ENCODE results near the gene PRDM2. TPM values are rescaled to one million over a fixed set of nuclear protein-coding genes. Genes with fewer than 3 reads are reported as not detected.
"Not testable (repeated sequence)": the region's sequence is repeated elsewhere in the genome, so short reads cannot be mapped to it uniquely, and the experiment has no call there.

The PRDM2 gene
- total and polyA plus RNA-seq, 2 donors (not counting 1 experiment from before 2014, with no cell fraction given): 9.1 to 11.6 TPM

GRCh38 chr1:13682444-13682843 is 17.5 kb upstream of the PRDM2 start:
- H2AFZ ChIP-seq (ENCODE audit: low read length): no peak overlapping the region
- no peak overlapping the region for H3K4me2 ChIP-seq (ENCODE audit: extremely low read depth, insufficient read depth, low read length)
- H3K9ac ChIP-seq (ENCODE audit: insufficient read depth, low read length): no peak overlapping the region
- no peaks in the 10 kb centered on the region for H3K27me3 ChIP-seq (ENCODE audit: control insufficient read depth, insufficient read depth, low read length)
- H3K27ac ChIP-seq (ENCODE audit: insufficient read depth, low read length): no peak overlapping the region
- DNase-seq (ENCODE audit: low read depth in 2 of 2): no peak
- H4K20me1 ChIP-seq (ENCODE audit: control insufficient read depth, extremely low read depth, insufficient read depth, low read length): no peaks in the 10 kb centered on the region
- no peaks in the 10 kb centered on the region for H3K79me2 ChIP-seq (ENCODE audit: control insufficient read depth, insufficient read depth, low read length)
- TF ChIP-seq CTCF (conservative IDR thresholded peaks at IDR 0.05 in 1 of 2, IDR thresholded peaks at IDR 0.05 in 1 of 2; ENCODE audit: low read depth in 1 of 2, low read length in 2 of 2) (no peak), EZH2 (IDR thresholded peaks at IDR 0.05; ENCODE audit: low read length, missing control alignments) (no peak)
- H3K9me3 ChIP-seq (ENCODE audit: control insufficient read depth, insufficient read depth, low read depth, low read length): no peaks in the 10 kb centered on the region
- no peaks in the 10 kb centered on the region for H3K36me3 ChIP-seq (ENCODE audit: control insufficient read depth, insufficient read depth, low read length)
- H3K4me1 ChIP-seq (ENCODE audit: control insufficient read depth, extremely low read depth, insufficient read depth, low read length): no peaks in the 10 kb centered on the region
- H3K4me3 ChIP-seq (replicated peaks in 1 of 4; ENCODE audit: control extremely low read depth in 1 of 4, insufficient read depth in 1 of 4, low read depth in 3 of 4, low read length in 4 of 4): no peak overlapping the region

- no peak for DNase-seq (ENCODE audit: low read depth in 2 of 2)
- no peaks in the 10 kb centered on the region for H3K4me1 ChIP-seq (ENCODE audit: control insufficient read depth, extremely low read depth, insufficient read depth, low read length)
- no peak overlapping the region for H3K27ac ChIP-seq (ENCODE audit: insufficient read depth, low read length)
- no peaks in the 10 kb centered on the region for H3K36me3 ChIP-seq (ENCODE audit: control insufficient read depth, insufficient read depth, low read length)
- no peaks in the 10 kb centered on the region for H3K79me2 ChIP-seq (ENCODE audit: control insufficient read depth, insufficient read depth, low read length)
- H3K9ac ChIP-seq (ENCODE audit: insufficient read depth, low read length): no peak overlapping the region
- TF ChIP-seq CTCF (conservative IDR thresholded peaks at IDR 0.05 in 1 of 2, IDR thresholded peaks at IDR 0.05 in 1 of 2; ENCODE audit: low read depth in 1 of 2, low read length in 2 of 2): no peak
- no peak for TF ChIP-seq EZH2 (IDR thresholded peaks at IDR 0.05; ENCODE audit: low read length, missing control alignments)
- no peaks in the 10 kb centered on the region for H3K9me3 ChIP-seq (ENCODE audit: control insufficient read depth, insufficient read depth, low read depth, low read length)
- H3K27me3 ChIP-seq (ENCODE audit: control insufficient read depth, insufficient read depth, low read length): no peaks in the 10 kb centered on the region
- H3K4me3 ChIP-seq (replicated peaks in 1 of 4; ENCODE audit: control extremely low read depth in 1 of 4, insufficient read depth in 1 of 4, low read depth in 3 of 4, low read length in 4 of 4): no peak overlapping the region
- no peak overlapping the region for H3K4me2 ChIP-seq (ENCODE audit: extremely low read depth, insufficient read depth, low read length)
- no peaks in the 10 kb centered on the region for H4K20me1 ChIP-seq (ENCODE audit: control insufficient read depth, extremely low read depth, insufficient read depth, low read length)
- H2AFZ ChIP-seq (ENCODE audit: low read length): no peak overlapping the region
These were observed 16.8 kb upstream of the PRDM2 start for GRCh38 chr1:13683206-13683605.

GRCh38 chr1:13687151-13687715 is 12.8 kb upstream of the PRDM2 start:
- no peak overlapping the region for H3K27ac ChIP-seq (ENCODE audit: insufficient read depth, low read length)
- no peaks in the 10 kb centered on the region for H3K27me3 ChIP-seq (ENCODE audit: control insufficient read depth, insufficient read depth, low read length)
- DNase-seq (ENCODE audit: low read depth in 2 of 2): no peak
- H3K4me3 ChIP-seq (replicated peaks in 1 of 4; ENCODE audit: control extremely low read depth in 1 of 4, insufficient read depth in 1 of 4, low read depth in 3 of 4, low read length in 4 of 4): no peak overlapping the region
- no peak overlapping the region for H3K9ac ChIP-seq (ENCODE audit: insufficient read depth, low read length)
- H3K36me3 ChIP-seq (ENCODE audit: control insufficient read depth, insufficient read depth, low read length): no peaks in the 10 kb centered on the region
- H4K20me1 ChIP-seq (ENCODE audit: control insufficient read depth, extremely low read depth, insufficient read depth, low read length): no peaks in the 10 kb centered on the region
- TF ChIP-seq CTCF (conservative IDR thresholded peaks at IDR 0.05 in 1 of 2, IDR thresholded peaks at IDR 0.05 in 1 of 2; ENCODE audit: low read depth in 1 of 2, low read length in 2 of 2): no peak
- TF ChIP-seq EZH2 (IDR thresholded peaks at IDR 0.05; ENCODE audit: low read length, missing control alignments): no peak
- no peak overlapping the region for H2AFZ ChIP-seq (ENCODE audit: low read length)
- H3K9me3 ChIP-seq (ENCODE audit: control insufficient read depth, insufficient read depth, low read depth, low read length): no peaks in the 10 kb centered on the region
- H3K4me2 ChIP-seq (ENCODE audit: extremely low read depth, insufficient read depth, low read length): no peak overlapping the region
- no peaks in the 10 kb centered on the region for H3K79me2 ChIP-seq (ENCODE audit: control insufficient read depth, insufficient read depth, low read length)
- H3K4me1 ChIP-seq (ENCODE audit: control insufficient read depth, extremely low read depth, insufficient read depth, low read length): no peaks in the 10 kb centered on the region

- not testable (repeated sequence) for H3K27me3 ChIP-seq (ENCODE audit: control insufficient read depth, insufficient read depth, low read length); H3K4me2 ChIP-seq (ENCODE audit: extremely low read depth, insufficient read depth, low read length); H3K36me3 ChIP-seq (ENCODE audit: control insufficient read depth, insufficient read depth, low read length); H3K9ac ChIP-seq (ENCODE audit: insufficient read depth, low read length); H3K4me3 ChIP-seq (replicated peaks in 1 of 4; ENCODE audit: control extremely low read depth in 1 of 4, insufficient read depth in 1 of 4, low read depth in 3 of 4, low read length in 4 of 4); H4K20me1 ChIP-seq (ENCODE audit: control insufficient read depth, extremely low read depth, insufficient read depth, low read length); H3K4me1 ChIP-seq (ENCODE audit: control insufficient read depth, extremely low read depth, insufficient read depth, low read length); H3K9me3 ChIP-seq (ENCODE audit: control insufficient read depth, insufficient read depth, low read depth, low read length); DNase-seq (ENCODE audit: low read depth in 2 of 2); H3K27ac ChIP-seq (ENCODE audit: insufficient read depth, low read length); H2AFZ ChIP-seq (ENCODE audit: low read length); H3K79me2 ChIP-seq (ENCODE audit: control insufficient read depth, insufficient read depth, low read length)
These were observed 6.9 kb upstream of the PRDM2 start for GRCh38 chr1:13693094-13693493.
